Esophagus squamous epithelium (tissue), 5 donors: Measurements from ENCODE around the gene CLEC2B. TPM values are rescaled to one million over a fixed set of nuclear protein-coding genes. Genes with fewer than 3 reads are reported as not detected.

ENCODE experiments used
- DNase-seq: peaks from one replicate; lab custom pipeline; 2025; lab: John Stamatoyannopoulos, UW
- H3K27ac ChIP-seq, 4 donors: fragments of 200-600 bp; sonication (generic); one replicate each; pipeline ENCODE4 v1.5.1; 2016 to 2019; ENCODE audit warnings: mild to moderate bottlenecking in 1 of 4
- H3K27me3 ChIP-seq, 4 donors: fragments of 200-600 bp; sonication (generic); 1 replicate in 3 of 4; 2 replicates in 1 of 4; pipeline versions ENCODE4 v1.5.1 to v1.6.0; 2017 to 2021; ENCODE audit warnings: antibody characterized with exemption in 1 of 4
- H3K36me3 ChIP-seq, 3 donors: fragments of 200-600 bp; sonication (generic); one replicate each; pipeline ENCODE4 v1.5.1; 2016 to 2019
- H3K4me1 ChIP-seq, 3 donors: fragments of 200-600 bp; sonication (generic); one replicate each; pipeline ENCODE4 v1.5.1; 2017 to 2019
- H3K4me3 ChIP-seq, 4 donors: fragments of 200-600 bp; sonication (generic); 1 replicate in 3 of 4; 2 replicates in 1 of 4; pipeline ENCODE4 v1.5.1; 2016 to 2019; ENCODE audit warnings: mild to moderate bottlenecking in 2 of 4, moderate library complexity in 1 of 4
- H3K9me3 ChIP-seq, 3 donors: fragments of 200-600 bp; sonication (generic); one replicate each; pipeline ENCODE4 v1.5.1; 2016 to 2019
- CTCF ChIP-seq, 6 experiments: fragments of 450-650 bp in 4 of 6; fragments of 200-600 bp in 2 of 6; sonication (generic) in 2 of 6; IDR thresholded peaks; one replicate each; pipeline ENCODE4 v1.5.1; 2016 to 2019; ENCODE audit warnings: antibody characterized with exemption in 6 of 6, mild to moderate bottlenecking in 4 of 6, moderate library complexity in 4 of 6
- POLR2A ChIP-seq, 4 donors: fragments of 450-650 bp; IDR thresholded peaks; one replicate each; pipeline ENCODE4 v1.6.1; 2017; ENCODE audit warnings: antibody characterized with exemption in 4 of 4, mild to moderate bottlenecking in 4 of 4, moderate library complexity in 3 of 4
- WGBS, 2 donors: methylation state at CpG; one replicate each; pipeline ENCODE4 v1.1.5; 2018; 5-methylcytosine and 5-hydroxymethylcytosine counted together
- intact Hi-C: fragments of 100-400 bp; cut with DNase I; formaldehyde crosslinking; loops from one replicate; pipeline ENCODE4 v1.15.0; 2022
- total RNA-seq, 4 donors: library from RNA; depleted of rRNA; stranded (reverse); fragments of >200 nt; gene quantifications; one replicate each; pipeline ENCODE4 v1.1.0, GENCODE V29; 2016
- donor health status: DM: yes; HTN: yes; CAD: no.

The CLEC2B gene
- total RNA-seq, 4 donors from 2014 or later, result 6.0 to 29.4 (median 14.9) TPM

DNA sequence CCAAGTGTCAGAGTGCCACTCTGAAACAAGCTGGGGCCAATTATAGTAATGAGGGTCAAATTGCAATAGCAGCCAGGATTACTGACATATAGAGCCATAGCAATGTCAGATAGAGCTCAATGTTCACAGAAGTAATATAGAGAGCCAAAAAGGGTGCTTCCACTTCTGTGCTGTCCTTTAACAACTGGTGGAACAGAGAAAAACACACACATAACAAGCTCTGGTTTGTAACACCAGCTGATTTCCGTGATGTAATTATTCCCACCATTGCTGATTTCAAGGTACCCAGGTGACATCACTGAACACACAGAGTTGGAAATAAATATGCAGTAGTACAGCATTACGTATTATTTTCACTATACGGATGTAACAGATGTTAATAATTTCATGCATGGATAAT is 3.0 kb upstream of the CLEC2B start:
- no peaks in the 10 kb centered on the region for H3K27me3 ChIP-seq
- peaks cover 10 to 36% (median 14%) of the 10 kb centered on the region in 3 donors for H3K4me1 ChIP-seq
- intact Hi-C loops, result no loop called here
- H3K36me3 ChIP-seq, result no peaks in the 10 kb centered on the region
- H3K4me3 ChIP-seq, result peak overlapping the region in 1 of 4 donors; percentile 32
- no peak for TF ChIP-seq POLR2A (IDR thresholded peaks at IDR 0.05)
- no peak for TF ChIP-seq CTCF (IDR thresholded peaks at IDR 0.05)
- peak overlapping the region; percentile 54 to 93 (median 64) for H3K27ac ChIP-seq
- no peaks in the 10 kb centered on the region for H3K9me3 ChIP-seq
- no peak for DNase-seq
- WGBS, 2 donors, result 39 to 57% methylated on average over 3 of the region's 3 CpGs

GRCh38 chr12:9870286-9870866 is 1.2 kb upstream of the CLEC2B start:
- no peaks in the 10 kb centered on the region for H3K27me3 ChIP-seq
- no peak for TF ChIP-seq POLR2A (IDR thresholded peaks at IDR 0.05)
- WGBS, 2 donors, result 27 to 41% methylated on average over 2 of the region's 2 CpGs
- H3K9me3 ChIP-seq, result no peaks in the 10 kb centered on the region
- H3K4me1 ChIP-seq, result peaks cover 10 to 42% (median 14%) of the 10 kb centered on the region in 3 donors
- H3K4me3 ChIP-seq, result peak overlapping the region; percentile 35 to 70 (median 50)
- DNase-seq, result no peak
- H3K27ac ChIP-seq, result peak overlapping the region; percentile 87 to 93 (median 91)
- intact Hi-C loops, result no loop called here
- H3K36me3 ChIP-seq, result no peaks in the 10 kb centered on the region

- TF ChIP-seq CTCF (IDR thresholded peaks at IDR 0.05) (no peak), POLR2A (IDR thresholded peaks at IDR 0.05) (no peak)
- Histone ChIP-seq H3K4me1 (peaks cover 13 to 45% (median 14%) of the 10 kb centered on the region in 3 donors), H3K27me3 (no peaks in the 10 kb centered on the region), H3K4me3 (peak overlapping the region; percentile 35 to 70 (median 50)), H3K36me3 (peaks cover 0 to 5% (median 0%) of the 10 kb centered on the region in 3 donors), H3K9me3 (peaks cover 0 to 1% (median 0%) of the 10 kb centered on the region in 3 donors), H3K27ac (peak overlapping the region; percentile 87 to 93 (median 91))
- 1 to 11% methylated on average over 4 of the region's 4 CpGs for WGBS, 2 donors
- intact Hi-C loops, result no loop called here
- DNase-seq, result no peak
These were observed 225 bp downstream of the CLEC2B start for GRCh38 chr12:9868951-9869306.

DNA sequence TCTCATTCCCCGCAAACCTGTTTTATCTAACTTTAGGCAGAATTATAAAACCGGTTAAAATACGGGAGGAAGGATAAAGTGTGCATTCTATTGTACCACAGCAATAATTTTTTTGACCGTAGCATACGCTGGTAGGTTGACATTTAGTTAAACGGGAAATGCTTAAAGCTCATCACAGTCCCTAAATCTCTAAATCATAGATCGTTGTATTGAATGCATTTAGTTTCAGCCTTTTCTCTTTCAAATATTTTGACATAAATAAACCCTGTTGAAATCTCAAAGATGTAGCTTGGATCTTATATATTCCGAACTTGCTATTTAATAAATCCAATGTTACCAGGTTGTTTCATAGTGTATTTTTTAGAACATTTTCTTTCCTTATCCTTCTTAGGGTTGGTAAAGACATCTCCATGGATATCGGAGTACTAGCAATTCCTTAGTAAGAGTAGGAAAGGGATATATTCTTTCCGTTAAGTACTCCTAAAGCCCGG is 798 bp downstream of the CLEC2B start:
- TF ChIP-seq CTCF (IDR thresholded peaks at IDR 0.05), result no peak
- TF ChIP-seq POLR2A (IDR thresholded peaks at IDR 0.05), result peak in 1 of 4 donors; percentile 31
- 20 to 24% methylated on average over 11 of the region's 11 CpGs for whole genome bisulfite sequencing, 2 donors
- no peaks in the 10 kb centered on the region for H3K27me3 ChIP-seq
- peaks cover 0 to 8% (median 0%) of the 10 kb centered on the region in 3 donors for H3K36me3 ChIP-seq
- no peak for DNase-seq
- H3K4me3 ChIP-seq, result peak overlapping the region; percentile 35 to 70 (median 50)
- H3K27ac ChIP-seq, result peak overlapping the region; percentile 87 to 93 (median 91)
- intact Hi-C loops, result no loop called here
- H3K4me1 ChIP-seq, result peaks cover 13 to 41% (median 14%) of the 10 kb centered on the region in 3 donors
- peaks cover 0 to 7% (median 0%) of the 10 kb centered on the region in 3 donors for H3K9me3 ChIP-seq

DNA sequence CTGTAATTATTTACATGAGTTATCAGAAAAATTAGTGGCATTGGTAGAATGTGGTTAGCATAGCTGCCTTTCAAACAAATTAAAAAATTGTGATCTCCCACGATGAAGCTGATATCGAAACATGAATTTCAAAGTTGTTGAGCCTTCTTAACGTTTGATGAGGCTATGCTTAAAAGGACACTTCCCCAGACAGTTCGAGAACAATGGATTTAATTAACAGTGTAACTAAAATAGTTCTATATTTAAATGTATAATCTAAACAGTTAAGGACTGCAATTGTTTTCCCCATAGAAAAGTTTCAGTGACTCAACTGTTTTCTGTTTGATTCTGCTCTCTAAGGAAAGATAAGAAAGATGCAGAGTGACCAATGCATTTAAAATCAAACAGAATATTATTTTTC is 1.6 kb downstream of the CLEC2B start:
- Histone ChIP-seq H3K27me3 (no peaks in the 10 kb centered on the region), H3K9me3 (peaks cover 0 to 7% (median 4%) of the 10 kb centered on the region in 3 donors), H3K4me3 (peak overlapping the region; percentile 35 to 70 (median 50)), H3K4me1 (peaks cover 13 to 35% (median 14%) of the 10 kb centered on the region in 3 donors), H3K27ac (peak overlapping the region; percentile 67 to 93 (median 90)), H3K36me3 (peaks cover 0 to 8% (median 0%) of the 10 kb centered on the region in 3 donors)
- no peak for DNase-seq
- TF ChIP-seq POLR2A (IDR thresholded peaks at IDR 0.05), result no peak
- no peak for TF ChIP-seq CTCF (IDR thresholded peaks at IDR 0.05)
- intact Hi-C loops, result no loop called here
- WGBS, 2 donors, result 16 to 26% methylated on average over 4 of the region's 4 CpGs
